ENCODE results near the gene DIRAS1.
"Not testable (repeated sequence)": the region's sequence is repeated elsewhere in the genome, so short reads cannot be mapped to it uniquely, and the experiment has no call there.

Gene DIRAS1

DNA sequence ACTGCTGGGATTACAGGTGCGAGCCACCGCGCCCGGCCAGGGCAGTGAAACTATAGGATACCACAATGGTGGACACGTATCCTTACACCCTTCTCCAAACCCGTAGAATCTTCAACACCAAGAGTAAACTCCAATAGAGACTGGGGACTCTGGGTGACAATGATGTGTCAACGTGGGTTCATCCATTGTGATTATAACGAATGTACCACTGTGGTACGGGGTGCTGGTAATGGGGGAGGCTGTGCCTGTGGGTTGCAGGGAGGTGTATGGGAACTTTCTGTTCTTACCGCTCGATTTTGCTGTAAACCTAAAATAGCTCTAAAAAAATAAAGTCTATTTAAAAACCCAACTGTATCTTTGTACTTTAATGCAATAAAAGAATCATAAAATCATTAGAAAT, 30.3 kb downstream of the DIRAS1 start:
- DNase-seq (ENCODE audit: low read depth, low spot score): no peak
- TF ChIP-seq, protein P1, sequence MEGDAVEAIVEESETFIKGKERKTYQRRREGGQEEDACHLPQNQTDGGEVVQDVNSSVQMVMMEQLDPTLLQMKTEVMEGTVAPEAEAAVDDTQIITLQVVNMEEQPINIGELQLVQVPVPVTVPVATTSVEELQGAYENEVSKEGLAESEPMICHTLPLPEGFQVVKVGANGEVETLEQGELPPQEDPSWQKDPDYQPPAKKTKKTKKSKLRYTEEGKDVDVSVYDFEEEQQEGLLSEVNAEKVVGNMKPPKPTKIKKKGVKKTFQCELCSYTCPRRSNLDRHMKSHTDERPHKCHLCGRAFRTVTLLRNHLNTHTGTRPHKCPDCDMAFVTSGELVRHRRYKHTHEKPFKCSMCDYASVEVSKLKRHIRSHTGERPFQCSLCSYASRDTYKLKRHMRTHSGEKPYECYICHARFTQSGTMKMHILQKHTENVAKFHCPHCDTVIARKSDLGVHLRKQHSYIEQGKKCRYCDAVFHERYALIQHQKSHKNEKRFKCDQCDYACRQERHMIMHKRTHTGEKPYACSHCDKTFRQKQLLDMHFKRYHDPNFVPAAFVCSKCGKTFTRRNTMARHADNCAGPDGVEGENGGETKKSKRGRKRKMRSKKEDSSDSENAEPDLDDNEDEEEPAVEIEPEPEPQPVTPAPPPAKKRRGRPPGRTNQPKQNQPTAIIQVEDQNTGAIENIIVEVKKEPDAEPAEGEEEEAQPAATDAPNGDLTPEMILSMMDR (IDR thresholded peaks at IDR 0.05; ENCODE audit: low read depth, low read length): no peak
- no peak overlapping the region for H3K4me3 ChIP-seq (ENCODE audit: low read depth, low read length)
- in situ Hi-C loops (cut with HindIII; ENCODE audit: low sequenced_read_pairs): no loop called here

DNA sequence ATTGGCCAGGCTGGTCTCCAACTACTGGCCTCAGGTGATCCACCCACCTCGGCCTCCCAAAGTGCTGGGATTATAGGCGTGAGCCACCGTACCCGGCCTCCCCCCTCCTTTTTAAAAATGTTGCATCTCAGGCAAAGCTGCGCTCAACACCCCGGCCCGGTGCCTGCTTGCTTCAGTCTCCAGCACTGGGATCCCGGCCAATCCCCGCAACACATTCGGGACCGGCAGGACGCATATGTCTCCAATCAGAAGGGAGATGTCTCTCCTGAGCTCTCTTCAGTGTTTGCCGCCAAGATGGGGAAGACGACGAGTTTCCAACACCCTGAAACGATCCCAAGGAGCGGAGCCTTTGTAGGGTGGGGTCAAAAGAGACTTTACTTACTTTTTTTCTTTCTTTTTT, 34.8 kb downstream of the DIRAS1 start:
- no peak overlapping the region for H3K4me3 ChIP-seq (ENCODE audit: low read depth, low read length)
- in situ Hi-C loops (cut with HindIII; ENCODE audit: low sequenced_read_pairs): no loop called here
- TF ChIP-seq, protein P1 (IDR thresholded peaks at IDR 0.05; ENCODE audit: low read depth, low read length): no peak
- no peak for DNase-seq (ENCODE audit: low read depth, low spot score)

DNA sequence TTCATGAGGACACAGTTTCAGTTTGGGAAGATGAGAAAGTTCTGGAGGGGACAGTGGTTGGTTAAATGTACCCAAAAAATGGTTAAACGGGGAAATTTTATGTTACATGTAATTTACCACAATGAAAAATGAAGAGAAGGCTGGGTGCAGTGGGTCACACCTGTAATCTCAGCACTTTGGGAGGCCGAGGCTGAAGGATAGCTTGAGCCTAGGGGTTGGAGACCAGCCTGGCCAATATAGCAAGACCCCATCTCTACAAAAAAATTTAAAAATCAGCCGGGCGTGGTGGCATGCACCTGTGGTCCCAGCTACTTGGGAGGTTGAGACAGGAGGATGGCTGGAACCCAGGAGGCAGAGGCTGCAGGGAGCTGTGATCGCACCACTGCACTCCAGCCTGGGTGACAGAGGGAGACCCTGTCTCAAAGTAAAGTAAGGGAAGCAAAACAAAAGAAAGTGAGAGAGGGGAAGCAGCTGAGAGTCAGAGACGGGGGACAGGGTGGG, 35.9 kb downstream of the DIRAS1 start:
- no peak overlapping the region for H3K4me3 ChIP-seq (ENCODE audit: low read depth, low read length)
- DNase-seq (ENCODE audit: low read depth, low spot score): no peak
- in situ Hi-C loops (cut with HindIII; ENCODE audit: low sequenced_read_pairs): no loop called here
- TF ChIP-seq, protein P1 (IDR thresholded peaks at IDR 0.05; ENCODE audit: low read depth, low read length): no peak

DNA sequence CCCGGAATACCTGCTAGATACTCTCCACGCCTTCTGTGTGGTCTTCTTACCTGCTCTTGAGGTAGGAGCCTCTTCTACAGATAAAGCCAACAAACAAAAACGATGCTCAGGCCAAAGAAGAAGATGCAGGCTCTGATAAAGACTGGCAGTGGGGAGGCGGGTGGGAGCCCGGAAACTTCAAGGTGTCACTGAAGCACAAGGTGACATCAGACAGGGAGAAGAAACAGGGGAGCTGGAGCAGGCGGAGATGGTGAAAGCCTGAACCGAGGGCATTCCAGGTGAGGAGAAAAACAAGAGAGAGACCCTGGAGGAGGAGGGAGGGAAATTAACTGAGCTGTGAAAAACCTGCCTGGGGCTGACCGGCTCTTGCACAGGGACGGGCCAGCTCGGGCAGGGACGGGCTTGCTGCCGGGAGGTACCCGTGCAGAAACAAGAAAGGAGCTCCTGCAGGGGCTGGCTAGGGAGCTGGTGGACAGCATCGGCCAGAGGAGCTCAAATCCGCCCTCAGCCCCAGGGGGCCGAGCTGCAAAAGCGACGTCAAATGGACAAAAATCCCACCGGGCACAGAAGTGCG, 37.7 kb downstream of the DIRAS1 start:
- no peak overlapping the region for H3K4me3 ChIP-seq (ENCODE audit: low read depth, low read length)
- in situ Hi-C loops (cut with HindIII; ENCODE audit: low sequenced_read_pairs): no loop called here
- no peak for DNase-seq (ENCODE audit: low read depth, low spot score)
- TF ChIP-seq, protein P1 (IDR thresholded peaks at IDR 0.05; ENCODE audit: low read depth, low read length): no peak

DNA sequence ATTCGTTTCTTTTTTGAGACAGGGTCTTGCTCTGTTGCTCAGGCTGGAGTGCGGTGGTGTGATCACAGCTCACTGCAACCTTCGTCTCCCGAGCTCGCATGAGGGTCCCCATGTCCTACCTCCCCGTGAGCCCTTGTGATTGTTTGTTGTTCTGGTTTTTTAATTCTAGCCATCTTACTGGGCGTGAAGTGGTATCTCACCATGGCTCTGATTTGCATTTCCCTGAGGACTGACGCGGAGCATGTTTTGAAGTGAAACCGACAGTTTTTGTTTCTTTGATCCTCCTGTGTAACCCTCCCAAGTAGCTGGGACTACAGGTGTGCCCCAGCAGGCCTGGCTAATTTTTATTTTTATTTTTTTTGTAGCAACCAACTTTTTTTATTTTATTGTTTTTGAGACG, 40.4 kb downstream of the DIRAS1 start:
- H3K4me3 ChIP-seq (ENCODE audit: low read depth, low read length): no peak overlapping the region
- no peak for DNase-seq (ENCODE audit: low read depth, low spot score)
- in situ Hi-C loops (cut with HindIII; ENCODE audit: low sequenced_read_pairs): no loop called here
- TF ChIP-seq, protein P1 (IDR thresholded peaks at IDR 0.05; ENCODE audit: low read depth, low read length): no peak

DNA sequence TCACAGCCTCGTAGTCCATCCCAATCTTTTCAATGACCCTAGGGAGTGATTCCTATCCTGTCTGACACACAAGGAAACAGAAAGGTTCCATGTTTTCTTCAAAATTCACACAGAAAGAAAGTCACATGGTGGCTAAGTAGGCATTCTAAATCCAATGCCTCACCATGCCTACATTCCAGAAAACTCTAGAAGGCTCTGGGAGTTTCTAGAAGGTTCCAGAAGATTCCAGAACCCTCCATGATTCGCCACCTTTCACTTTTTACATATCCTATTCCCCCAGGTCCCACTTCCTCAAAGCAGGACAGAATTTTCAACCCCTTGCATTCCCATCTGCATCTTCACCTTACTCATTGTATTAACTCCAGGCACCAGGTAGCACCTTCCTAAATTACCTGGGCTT, 41.7 kb downstream of the DIRAS1 start:
- no peak overlapping the region for H3K4me3 ChIP-seq (ENCODE audit: low read depth, low read length)
- TF ChIP-seq, protein P1 (IDR thresholded peaks at IDR 0.05; ENCODE audit: low read depth, low read length): no peak
- in situ Hi-C loops (cut with HindIII; ENCODE audit: low sequenced_read_pairs): no loop called here
- no peak for DNase-seq (ENCODE audit: low read depth, low spot score)

DNA sequence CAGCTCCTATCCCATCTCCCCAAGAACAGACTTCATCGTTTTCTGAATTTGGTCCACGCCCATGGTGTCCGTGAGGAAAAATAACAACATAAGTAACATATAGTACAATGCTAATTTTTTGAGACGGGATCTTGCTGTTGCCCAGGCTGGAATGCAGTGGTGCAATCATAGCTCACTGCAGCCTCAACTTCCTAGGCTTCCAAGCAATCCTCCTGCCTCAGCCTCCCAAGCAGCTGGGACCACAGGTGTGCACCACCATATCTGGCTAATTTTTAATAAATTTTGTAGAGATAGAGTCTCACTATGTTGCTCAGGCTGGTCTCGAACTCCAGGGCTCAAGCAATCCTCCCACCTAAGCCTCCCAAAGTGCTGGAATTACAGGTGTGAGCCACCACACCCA, 42.2 kb downstream of the DIRAS1 start:
- H3K4me3 ChIP-seq (ENCODE audit: low read depth, low read length); in situ Hi-C loops (cut with HindIII; ENCODE audit: low sequenced_read_pairs); DNase-seq (ENCODE audit: low read depth, low spot score): not testable (repeated sequence)

All from astrocyte of the spinal cord (primary cell).